GM12878 (cell line): ENCODE data around the gene PLS3. TPM values are rescaled to one million over a fixed set of nuclear protein-coding genes. Genes with fewer than 3 reads are reported as not detected.

Experiments
- ATAC-seq: fragments of 200-7000 bp; cut with Tn5 transposase; 3 replicates; pipeline ENCODE4 v1.9.1; 2020; ENCODE audit warnings: mild to moderate bottlenecking, moderate library complexity
- BruUV-seq: library from RNA; stranded (reverse); fragments of 400-500 nt; replicated peaks from 2 replicates; lab custom pipeline; 2021; lab: Mats Ljungman, UMichigan
- CTCF ChIA-PET: fragments of 300-600 bp; sonication (Branson Sonifier 250); formaldehyde crosslinking; extraction: SDS; loops from one replicate; lab custom pipeline; 2021; ENCODE audit warnings: inconsistent platforms; lab: Yijun Ruan, JAX
- POLR2A ChIA-PET: fragments of 350-600 bp; formaldehyde crosslinking; extraction: SDS; loops from one replicate; lab custom pipeline; 2021; ENCODE audit warnings: inconsistent platforms; lab: Charles Lee
- RAD21 ChIA-PET: fragments of 300-600 bp; sonication (Branson Sonifier 250); formaldehyde crosslinking; loops from one replicate; lab custom pipeline; 2023; ENCODE audit warnings: antibody characterized with exemption; ENCODE audit not compliant: unreplicated experiment; lab: Charles Lee
- SMC1A ChIA-PET: fragments of 300-600 bp; sonication (Branson Sonifier 250); formaldehyde crosslinking; loops from one replicate; lab custom pipeline; 2023; ENCODE audit not compliant: unreplicated experiment, uncharacterized antibody; lab: Charles Lee
- DNase-seq: peaks from one replicate; pipeline ENCODE4 v3.0.0-alpha.2; 2011; ENCODE audit warnings: low read depth, low spot score
- FAIRE-seq: peaks from 3 replicates; lab custom pipeline; 2011; peaks lifted over from hg19 to GRCh38; lab: Jason Lieb, UNC
- H2AFZ ChIP-seq: 2 replicates; pipeline ENCODE4 v1.6.0; 2011; ENCODE audit warnings: low read depth, low read length, control low read depth; ENCODE audit not compliant: control insufficient read depth
- H3K27ac ChIP-seq: 2 replicates; pipeline ENCODE4 v1.5.1; 2011; ENCODE audit warnings: control low read depth; ENCODE audit not compliant: control insufficient read depth, insufficient read depth
- H3K27me3 ChIP-seq, 2 experiments: replicated peaks in 1 of 2; 2 replicates each; pipeline versions ENCODE4 v1.6.0 to v1.6.1; 2011; ENCODE audit warnings: low read length in 1 of 2; ENCODE audit not compliant: control insufficient read depth in 2 of 2, insufficient read depth in 2 of 2
- H3K36me3 ChIP-seq, 2 experiments: 2 replicates each; pipeline ENCODE4 v1.5.1; 2011; ENCODE audit warnings: low read length in 1 of 2; ENCODE audit not compliant: control insufficient read depth in 2 of 2, insufficient read depth in 2 of 2
- H3K4me1 ChIP-seq: 2 replicates; pipeline ENCODE4 v1.6.1; 2011; ENCODE audit warnings: mild to moderate bottlenecking, low read length, moderate library complexity, mixed read lengths; ENCODE audit not compliant: control insufficient read depth, insufficient read depth
- H3K4me2 ChIP-seq: 2 replicates; pipeline ENCODE4 v1.6.0; 2011; ENCODE audit warnings: control low read depth; ENCODE audit not compliant: control insufficient read depth, insufficient read depth
- H3K4me3 ChIP-seq: fragments of 200-600 bp; sonication (generic); 2 replicates; pipeline ENCODE4 v1.5.1; 2016
- H3K79me2 ChIP-seq: 2 replicates; pipeline ENCODE4 v1.6.0; 2011; ENCODE audit warnings: low read length; ENCODE audit not compliant: control insufficient read depth, insufficient read depth
- H3K9ac ChIP-seq: 2 replicates; pipeline ENCODE4 v1.8.0; 2011; ENCODE audit warnings: low read length, control low read depth, mixed read lengths; ENCODE audit not compliant: control insufficient read depth, insufficient read depth
- H3K9me3 ChIP-seq: replicated peaks from 3 replicates; pipeline ENCODE4 v1.5.1; 2011; ENCODE audit warnings: mild to moderate bottlenecking, low read length; ENCODE audit not compliant: control insufficient read depth, insufficient read depth
- H4K20me1 ChIP-seq: 2 replicates; pipeline ENCODE4 v1.6.0; 2011; ENCODE audit not compliant: control insufficient read depth, insufficient read depth
- CHD2 ChIP-seq: IDR thresholded peaks from 2 replicates; pipeline ENCODE4 v1.6.1; 2011; ENCODE audit warnings: low read depth, low read length, improper control_type of control experiment, borderline replicate concordance
- CHD4 ChIP-seq: fragments of 200-600 bp; sonication (generic); IDR thresholded peaks from 2 replicates; pipeline ENCODE4 v1.6.1; 2016; ENCODE audit warnings: mild to moderate bottlenecking
- CUX1 ChIP-seq: IDR thresholded peaks from 2 replicates; pipeline ENCODE4 v1.6.1; 2012; ENCODE audit warnings: improper control_type of control experiment, low read depth, low read length; ENCODE audit not compliant: insufficient replicate concordance
- DPF2 ChIP-seq: fragments of 450-650 bp; IDR thresholded peaks from 2 replicates; pipeline ENCODE4 v1.6.1; 2017; ENCODE audit warnings: mild to moderate bottlenecking
- EP300 ChIP-seq, 2 experiments: fragments of 150-350 bp in 1 of 2; IDR thresholded peaks; 2 replicates each; pipeline ENCODE4 v1.6.1; 2011 to 2012; ENCODE audit warnings: low read depth in 2 of 2, low read length in 2 of 2, borderline replicate concordance in 1 of 2, improper control_type of control experiment in 1 of 2, inconsistent platforms in 1 of 2; ENCODE audit not compliant: control insufficient read depth in 1 of 2
- EZH2 ChIP-seq: IDR thresholded peaks from 2 replicates; pipeline ENCODE4 v1.6.1; 2012; ENCODE audit warnings: low read depth, mild to moderate bottlenecking, control low read depth, inconsistent platforms, low read length, borderline replicate concordance; ENCODE audit not compliant: control insufficient read depth
- FOXM1 ChIP-seq: IDR thresholded peaks from 2 replicates; pipeline ENCODE4 v1.6.1; 2012; ENCODE audit warnings: low read depth, mild to moderate bottlenecking, inconsistent platforms, low read length, moderate library complexity
- GABPA ChIP-seq: IDR thresholded peaks from 2 replicates; pipeline ENCODE4 v1.6.1; 2014; ENCODE audit warnings: antibody characterized with exemption, low read depth, mild to moderate bottlenecking, inconsistent platforms
- MLLT1 ChIP-seq: fragments of 450-650 bp; IDR thresholded peaks from 2 replicates; pipeline ENCODE4 v1.6.1; 2016; ENCODE audit warnings: mild to moderate bottlenecking
- MTA2 ChIP-seq: fragments of 450-650 bp; IDR thresholded peaks from 2 replicates; pipeline ENCODE4 v1.6.1; 2016; ENCODE audit warnings: low read depth, mild to moderate bottlenecking, moderate library complexity
- PBX3 ChIP-seq: IDR thresholded peaks from 2 replicates; pipeline ENCODE4 v1.6.1; 2011; ENCODE audit warnings: mild to moderate bottlenecking, low read depth, low read length, moderate library complexity; ENCODE audit not compliant: insufficient replicate concordance
- POU2F2 ChIP-seq: IDR thresholded peaks from 3 replicates; pipeline ENCODE4 v1.6.1; 2011; ENCODE audit warnings: low read depth, mild to moderate bottlenecking, low read length, borderline replicate concordance
- SPI1 ChIP-seq: IDR thresholded peaks from 2 replicates; pipeline ENCODE4 v1.6.1; 2011; ENCODE audit warnings: low read depth, mild to moderate bottlenecking, low read length, moderate library complexity, borderline replicate concordance; ENCODE audit not compliant: insufficient read depth
- WRNIP1 ChIP-seq: IDR thresholded peaks from 2 replicates; pipeline ENCODE4 v1.6.1; 2011; ENCODE audit warnings: low read depth, low read length, improper control_type of control experiment, borderline replicate concordance
- WGBS: methylation state at CpG from one replicate; pipeline ENCODE4 v1.1.6; 2016; ENCODE audit warnings: low lambda C conversion rate; ENCODE audit not compliant: insufficient replicate concordance, insufficient coverage; ENCODE audit errors: missing lambda C conversion rate; 5-methylcytosine and 5-hydroxymethylcytosine counted together
- in situ Hi-C: fragments of 300-500 bp; cut with MboI; formaldehyde crosslinking; loops from 9 replicates; pipeline ENCODE4 v1.14.3; 2018; ENCODE audit warnings: mixed read lengths
- intact Hi-C: fragments of 100-400 bp; cut with micrococcal nuclease; formaldehyde crosslinking; loops from one replicate; pipeline ENCODE4 v1.14.2; 2022; ENCODE audit not compliant: unreplicated experiment
- polyA plus RNA-seq, 11 experiments: library from polyadenylated mRNA; depleted of rRNA in 4 of 11; unstranded in 6 of 11; stranded (reverse) in 5 of 11; fragments of >200 nt; fragmentation: Nextera tagmentation in 4 of 11; fragmentation: Illumina TruSeq in 1 of 11; extraction: Ambion mirVana in 4 of 11; extraction: Trizol in 1 of 11; gene quantifications; 1 replicate in 1 of 11; 2 replicates in 10 of 11; pipeline versions ENCODE4 v1.2.1 to v1.2.3, GENCODE V29; 2011 to 2016; ENCODE audit warnings: inconsistent platforms in 2 of 11, missing spikeins in 2 of 11, low read depth in 1 of 11
- total RNA-seq, 4 experiments: library from RNA; depleted of rRNA in 3 of 4; stranded (reverse); fragments of >200 nt in 3 of 4; fragmentation: Illumina TruSeq in 1 of 4; extraction: Trizol in 1 of 4; gene quantifications; 2 replicates each; pipeline versions ENCODE4 v1.2.1 to v1.2.3, GENCODE V29; 2013 to 2021

The PLS3 gene
- total and polyA plus RNA-seq, 10 of the 15 experiments (the other 5 are each of a cell fraction or from before 2014, with no cell fraction given), result 47.6 to 236 (median 174) TPM

- RAD21 ChIA-PET, result interaction anchor here (0.9 kb wide), 1 partner anchor 12 kb away, joined by 3 read pairs; no protein-coding TSS in a partner anchor
- no TSS peak for BruUV-seq
- no peak for ATAC-seq
Measured at GRCh38 chrX:115576676-115577075, 15.7 kb downstream of the PLS3 start.

More at GRCh38 chrX:115576676-115577075, 15.7 kb downstream of the PLS3 start:
- ChIA-PET CTCF (interaction anchor here (0.8 to 1.5 kb wide), 4 partner anchors 9 to 16 kb away, joined by 3 to 5 read pairs (median 4); no protein-coding TSS in a partner anchor), POLR2A (no interaction called here)
- in situ Hi-C loops, result no loop called here
- DNase-seq, result no peak
- WGBS, result 23% methylated on average over 5 of the region's 5 CpGs
- Histone ChIP-seq H3K9me3 (no peaks in the 10 kb centered on the region; the same call in 2 of the 3 replicates), H4K20me1 (no peaks in the 10 kb centered on the region), H3K27me3 (no peaks in the 10 kb centered on the region)
- TF ChIP-seq EP300 (IDR thresholded peaks at IDR 0.05; ENCODE audit: borderline replicate concordance in 1 of 2, control insufficient read depth in 1 of 2, low read depth in 2 of 2, low read length in 2 of 2), result no peak
- no peak for TF ChIP-seq GABPA
- TF ChIP-seq POU2F2, result no peak
- TF ChIP-seq FOXM1, result no peak
- TF ChIP-seq MLLT1, result no peak
- no peak for TF ChIP-seq MTA2
- TF ChIP-seq PBX3, result no peak
- TF ChIP-seq DPF2, result no peak
- TF ChIP-seq WRNIP1, result no peak
- no peak for TF ChIP-seq CHD4
- TF ChIP-seq SPI1, result no peak
- no peak for TF ChIP-seq CHD2
- no peak for TF ChIP-seq CUX1
- TF ChIP-seq EZH2, result no peak
- TF ChIP-seq, all 136 proteins: peak for 0
- H3K9ac ChIP-seq, result no peak overlapping the region
- H3K4me3 ChIP-seq, result no peak overlapping the region
- no peak for FAIRE-seq
- no peaks in the 10 kb centered on the region for H3K4me1 ChIP-seq
- H3K36me3 ChIP-seq, result no peaks in the 10 kb centered on the region
- intact Hi-C loops, result no loop called here
- no peak overlapping the region for H2AFZ ChIP-seq
- H3K4me2 ChIP-seq, result no peak overlapping the region
- H3K79me2 ChIP-seq, result no peaks in the 10 kb centered on the region; the same call in 1 of the 2 replicates
- SMC1A ChIA-PET, result interaction anchor here (0.8 to 1.7 kb wide), 4 partner anchors 9 to 201 kb away, joined by 3 to 8 read pairs (median 4); no protein-coding TSS in a partner anchor
- no peak overlapping the region for H3K27ac ChIP-seq
